GM18909 (cell line): ENCODE results near the gene ZNF326.

Source experiments
- ATAC-seq: cut with Tn5 transposase; IDR thresholded peaks from one replicate; pipeline ENCODE4 v1.9.1; 2021; ENCODE audit warnings: mild to moderate bottlenecking; ENCODE audit not compliant: unreplicated experiment, poor library complexity

ZNF326 gene

GRCh38 chr1:89994805-89995597 is at the start of gene ZNF326:
Gene ZNF326 (plus strand): TSS chr1:89995110. CDS start chr1:89995258, 148 bp downstream.
- peak; percentile 96 for ATAC-seq

- peak; percentile 87 for ATAC-seq
Observed at GRCh38 chr1:89945852-89946476, 48.9 kb upstream of the ZNF326 start.

- no peak for ATAC-seq
Observed at GRCh38 chr1:89946532-89946931, 48.4 kb upstream of the ZNF326 start.

- no peak for ATAC-seq
Observed at GRCh38 chr1:89948722-89949345, 46.1 kb upstream of the ZNF326 start.

GRCh38 chr1:89949991-89950624 is 44.8 kb upstream of the ZNF326 start:
- no peak for ATAC-seq

- no peak for ATAC-seq
Observed at GRCh38 chr1:89950703-89951102, 44.2 kb upstream of the ZNF326 start.

GRCh38 chr1:89951766-89952604 is 42.9 kb upstream of the ZNF326 start:
- no peak for ATAC-seq

- peak; percentile 2 for ATAC-seq
Observed at GRCh38 chr1:89952605-89953130, 42.2 kb upstream of the ZNF326 start.

GRCh38 chr1:89953131-89953626 is 41.7 kb upstream of the ZNF326 start:
- peak; percentile 73 for ATAC-seq

- ATAC-seq, result no peak
Observed at GRCh38 chr1:89953929-89954328, 41.0 kb upstream of the ZNF326 start.

GRCh38 chr1:89954401-89954800 is 40.5 kb upstream of the ZNF326 start:
- ATAC-seq, result no peak

GRCh38 chr1:89955311-89956205 is 39.4 kb upstream of the ZNF326 start:
- no peak for ATAC-seq

GRCh38 chr1:89957107-89957506 is 37.8 kb upstream of the ZNF326 start:
- no peak for ATAC-seq

- no peak for ATAC-seq
Observed at GRCh38 chr1:89958851-89959654, 35.9 kb upstream of the ZNF326 start.

GRCh38 chr1:89959719-89960118 is 35.2 kb upstream of the ZNF326 start:
- no peak for ATAC-seq

- ATAC-seq, result no peak
Observed at GRCh38 chr1:89962024-89962741, 32.7 kb upstream of the ZNF326 start.

- no peak for ATAC-seq
Observed at GRCh38 chr1:89962742-89963075, 32.2 kb upstream of the ZNF326 start.
